ENCODE results near the gene ARFGAP3. TPM values are rescaled to one million over a fixed set of nuclear protein-coding genes. Genes with fewer than 3 reads are reported as not detected.
"Not testable (repeated sequence)": the region's sequence is repeated elsewhere in the genome, so short reads cannot be mapped to it uniquely, and the experiment has no call there.

The ARFGAP3 gene
- total RNA-seq, 1 donor from 2014 or later: 28.4 TPM

DNA sequence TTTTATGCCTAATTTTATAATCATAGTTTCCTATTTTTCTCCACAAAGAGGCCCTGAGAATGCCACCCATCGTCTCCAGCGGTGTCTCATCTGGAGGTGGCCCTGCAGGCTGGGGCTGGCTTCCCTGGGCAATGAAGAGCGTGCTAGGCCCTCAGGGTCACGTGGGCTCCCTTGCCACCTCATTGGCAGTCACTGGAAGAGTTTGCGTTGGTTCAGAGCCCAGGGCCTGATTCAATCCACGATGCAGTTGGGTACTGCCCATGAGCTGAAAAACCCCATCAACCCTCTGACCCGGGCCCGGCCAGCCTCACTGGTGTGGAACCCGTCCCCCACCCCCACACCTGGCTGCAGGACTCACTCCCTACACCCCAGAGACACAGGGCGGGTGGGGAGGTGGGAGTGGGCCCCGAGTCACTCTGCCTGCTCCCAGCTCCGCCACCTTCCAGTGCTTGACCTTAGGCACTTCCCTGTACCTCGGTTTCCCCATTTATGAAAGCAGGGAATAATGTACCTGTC, 93.0 kb downstream of the ARFGAP3 start:
- no peak overlapping the region for H3K27ac Mint-ChIP-seq (ENCODE audit: unreplicated experiment)
- H3K36me3 Mint-ChIP-seq (ENCODE audit: low read depth): no peaks in the 10 kb centered on the region
- H3K4me1 Mint-ChIP-seq: no peaks in the 10 kb centered on the region
- TF ChIP-seq, protein P1, sequence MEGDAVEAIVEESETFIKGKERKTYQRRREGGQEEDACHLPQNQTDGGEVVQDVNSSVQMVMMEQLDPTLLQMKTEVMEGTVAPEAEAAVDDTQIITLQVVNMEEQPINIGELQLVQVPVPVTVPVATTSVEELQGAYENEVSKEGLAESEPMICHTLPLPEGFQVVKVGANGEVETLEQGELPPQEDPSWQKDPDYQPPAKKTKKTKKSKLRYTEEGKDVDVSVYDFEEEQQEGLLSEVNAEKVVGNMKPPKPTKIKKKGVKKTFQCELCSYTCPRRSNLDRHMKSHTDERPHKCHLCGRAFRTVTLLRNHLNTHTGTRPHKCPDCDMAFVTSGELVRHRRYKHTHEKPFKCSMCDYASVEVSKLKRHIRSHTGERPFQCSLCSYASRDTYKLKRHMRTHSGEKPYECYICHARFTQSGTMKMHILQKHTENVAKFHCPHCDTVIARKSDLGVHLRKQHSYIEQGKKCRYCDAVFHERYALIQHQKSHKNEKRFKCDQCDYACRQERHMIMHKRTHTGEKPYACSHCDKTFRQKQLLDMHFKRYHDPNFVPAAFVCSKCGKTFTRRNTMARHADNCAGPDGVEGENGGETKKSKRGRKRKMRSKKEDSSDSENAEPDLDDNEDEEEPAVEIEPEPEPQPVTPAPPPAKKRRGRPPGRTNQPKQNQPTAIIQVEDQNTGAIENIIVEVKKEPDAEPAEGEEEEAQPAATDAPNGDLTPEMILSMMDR (conservative IDR thresholded peaks at IDR 0.05): no peak
- no peak overlapping the region for H3K4me3 Mint-ChIP-seq
- H3K27me3 Mint-ChIP-seq (ENCODE audit: low read depth): no peaks in the 10 kb centered on the region
- H3K9me3 Mint-ChIP-seq: no peaks in the 10 kb centered on the region
- DNase-seq (ENCODE audit: low read depth, low spot score): no peak

GRCh38 chr22:42760806-42761565, 96.1 kb downstream of the ARFGAP3 start:
- TF ChIP-seq, protein P1 (conservative IDR thresholded peaks at IDR 0.05): no peak
- H3K4me1 Mint-ChIP-seq: no peaks in the 10 kb centered on the region
- H3K27me3 Mint-ChIP-seq (ENCODE audit: low read depth): peaks cover 8% of the 10 kb centered on the region
- H3K27ac Mint-ChIP-seq (ENCODE audit: unreplicated experiment): peak overlapping the region; percentile 43
- no peak overlapping the region for H3K4me3 Mint-ChIP-seq
- DNase-seq (ENCODE audit: low read depth, low spot score): no peak
- no peaks in the 10 kb centered on the region for H3K9me3 Mint-ChIP-seq
- no peaks in the 10 kb centered on the region for H3K36me3 Mint-ChIP-seq (ENCODE audit: low read depth)

GRCh38 chr22:42758931-42759629, 98.0 kb downstream of the ARFGAP3 start:
- no peak overlapping the region for H3K27ac Mint-ChIP-seq (ENCODE audit: unreplicated experiment)

DNA sequence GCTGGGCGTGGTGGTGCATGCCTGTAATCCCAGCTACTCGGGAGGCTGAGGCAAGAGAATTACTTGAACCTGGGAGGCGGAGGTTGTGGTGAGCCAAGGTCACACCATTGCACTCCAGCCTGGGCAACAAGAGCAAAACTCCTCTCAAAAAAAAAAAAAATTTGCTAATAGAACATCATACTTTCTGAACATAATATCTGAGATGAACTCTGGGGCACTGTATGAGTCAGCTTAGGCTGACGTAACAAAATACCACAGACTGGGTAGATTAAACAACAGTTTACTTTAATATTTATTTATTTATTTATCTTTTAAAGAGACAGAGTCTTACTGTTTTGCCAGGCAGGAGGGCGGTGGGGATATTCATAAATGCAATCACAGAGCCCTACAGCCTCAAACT, 101.5 kb downstream of the ARFGAP3 start:
- not testable (repeated sequence) for H3K27me3 Mint-ChIP-seq (ENCODE audit: low read depth); H3K36me3 Mint-ChIP-seq (ENCODE audit: low read depth); DNase-seq (ENCODE audit: low read depth, low spot score); H3K9me3 Mint-ChIP-seq; H3K27ac Mint-ChIP-seq (ENCODE audit: unreplicated experiment); H3K4me1 Mint-ChIP-seq; H3K4me3 Mint-ChIP-seq

More at GRCh38 chr22:42758931-42759629, 98.0 kb downstream of the ARFGAP3 start:
- Mint-ChIP-seq H3K4me3 (no peak overlapping the region), H3K9me3 (no peaks in the 10 kb centered on the region), H3K27me3 (ENCODE audit: low read depth) (peaks cover 8% of the 10 kb centered on the region), H3K4me1 (no peaks in the 10 kb centered on the region), H3K36me3 (ENCODE audit: low read depth) (no peaks in the 10 kb centered on the region)
- DNase-seq (ENCODE audit: low read depth, low spot score): no peak
- TF ChIP-seq, protein P1 (conservative IDR thresholded peaks at IDR 0.05): no peak

GRCh38 chr22:42755121-42755520, 102.0 kb downstream of the ARFGAP3 start:
- H3K27me3 Mint-ChIP-seq (ENCODE audit: low read depth); H3K27ac Mint-ChIP-seq (ENCODE audit: unreplicated experiment); H3K4me3 Mint-ChIP-seq; DNase-seq (ENCODE audit: low read depth, low spot score); H3K4me1 Mint-ChIP-seq; H3K9me3 Mint-ChIP-seq; H3K36me3 Mint-ChIP-seq (ENCODE audit: low read depth): not testable (repeated sequence)

DNA sequence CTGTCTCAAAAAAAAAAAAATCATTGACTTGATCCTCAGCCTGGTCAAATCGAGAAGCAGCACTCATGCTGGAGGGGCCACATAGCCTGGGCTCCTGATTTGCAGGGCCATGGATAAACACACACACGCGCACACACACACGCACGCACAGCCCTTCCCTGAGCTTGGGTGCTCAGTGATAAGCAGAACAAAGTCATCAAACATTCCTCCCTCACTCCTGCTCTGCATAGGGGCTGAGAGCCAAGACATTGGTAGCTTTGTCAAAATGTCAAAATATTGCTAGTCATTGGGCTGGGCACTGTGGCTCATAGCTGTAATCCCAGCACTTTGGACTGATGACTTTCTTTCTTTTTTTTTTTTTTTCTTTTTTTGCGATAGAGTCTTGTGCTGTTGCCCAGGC, 102.4 kb downstream of the ARFGAP3 start:
- Mint-ChIP-seq H3K27me3 (ENCODE audit: low read depth) (peaks cover 8% of the 10 kb centered on the region), H3K9me3 (no peaks in the 10 kb centered on the region), H3K36me3 (ENCODE audit: low read depth) (peaks cover 3% of the 10 kb centered on the region), H3K27ac (ENCODE audit: unreplicated experiment) (no peak overlapping the region), H3K4me1 (no peaks in the 10 kb centered on the region), H3K4me3 (no peak overlapping the region)
- DNase-seq (ENCODE audit: low read depth, low spot score): no peak
- TF ChIP-seq, protein P1 (conservative IDR thresholded peaks at IDR 0.05): no peak

Data from neural crest cell (in vitro differentiated cells).